Uterus (tissue), 4 donors: Measurements from ENCODE around the gene MAML2. TPM values are rescaled to one million over a fixed set of nuclear protein-coding genes. Genes with fewer than 3 reads are reported as not detected.

Source experiments
- DNase-seq, 2 donors: peaks; one replicate each; pipeline ENCODE4 v3.0.0-alpha.2; 2019 to 2020
- H3K27ac ChIP-seq, 2 donors: fragments of 200-600 bp; sonication (generic); 1 replicate in 1 of 2; 2 replicates in 1 of 2; pipeline ENCODE4 v1.5.1; 2016 to 2018
- H3K27me3 ChIP-seq, 2 donors: fragments of 200-600 bp; sonication (generic); one replicate each; pipeline ENCODE4 v1.5.1; 2018 to 2019; ENCODE audit warnings: control low read depth in 1 of 2
- H3K36me3 ChIP-seq, 2 donors: fragments of 200-600 bp; sonication (generic); one replicate each; pipeline ENCODE4 v1.5.1; 2019; ENCODE audit warnings: control low read depth in 1 of 2
- H3K4me1 ChIP-seq, 2 donors: fragments of 200-600 bp; sonication (generic); one replicate each; pipeline ENCODE4 v1.5.1; 2018 to 2019; ENCODE audit warnings: control low read depth in 1 of 2
- H3K4me3 ChIP-seq, 2 donors: fragments of 200-600 bp; sonication (generic); 1 replicate in 1 of 2; 2 replicates in 1 of 2; pipeline ENCODE4 v1.5.1; 2018 to 2019; ENCODE audit warnings: mild to moderate bottlenecking in 1 of 2
- H3K9me3 ChIP-seq, 2 donors: fragments of 200-600 bp; sonication (generic); one replicate each; pipeline ENCODE4 v1.5.1; 2019; ENCODE audit warnings: control low read depth in 1 of 2
- CTCF ChIP-seq, 4 experiments: fragments of 200-600 bp in 2 of 4; fragments of 450-650 bp in 2 of 4; sonication (generic) in 2 of 4; IDR thresholded peaks; one replicate each; pipeline ENCODE4 v1.5.1; 2016 to 2019; ENCODE audit warnings: antibody characterized with exemption in 4 of 4, mild to moderate bottlenecking in 2 of 4, moderate library complexity in 1 of 4
- POLR2A ChIP-seq, 2 donors: fragments of 450-650 bp; IDR thresholded peaks; one replicate each; pipeline ENCODE4 v1.6.1; 2016; ENCODE audit warnings: antibody characterized with exemption in 2 of 2, mild to moderate bottlenecking in 1 of 2, moderate library complexity in 1 of 2
- intact Hi-C: fragments of 100-400 bp; cut with DNase I; formaldehyde crosslinking; loops from one replicate; pipeline ENCODE4 v1.15.1; 2023; ENCODE audit warnings: low total_unique reads
- total RNA-seq, 4 donors: library from RNA; depleted of rRNA in 3 of 4; stranded (reverse); fragments of >200 nt in 3 of 4; gene quantifications; one replicate each; pipeline versions ENCODE4 v1.1.0 to v1.2.4, GENCODE V29; 2014 to 2023
- donor health status: DM: yes; HTN: yes; CAD: no.

Gene MAML2
- total RNA-seq, 4 donors from 2014 or later, result 8.2 to 35.9 (median 19.8) TPM

GRCh38 chr11:96033095-96033494 is 309.9 kb downstream of the MAML2 start:
- Histone ChIP-seq H3K36me3 (no peaks in the 10 kb centered on the region), H3K27ac (no peak overlapping the region), H3K9me3 (no peaks in the 10 kb centered on the region), H3K4me1 (no peaks in the 10 kb centered on the region), H3K27me3 (no peaks in the 10 kb centered on the region), H3K4me3 (no peak overlapping the region)
- TF ChIP-seq POLR2A (IDR thresholded peaks at IDR 0.05) (no peak), CTCF (IDR thresholded peaks at IDR 0.05) (no peak)
- intact Hi-C loops, result no loop called here
- DNase-seq, result no peak

- Histone ChIP-seq H3K27ac (no peak overlapping the region), H3K36me3 (no peaks in the 10 kb centered on the region), H3K4me1 (no peaks in the 10 kb centered on the region), H3K4me3 (no peak overlapping the region), H3K27me3 (no peaks in the 10 kb centered on the region), H3K9me3 (no peaks in the 10 kb centered on the region)
- intact Hi-C loops, result no loop called here
- TF ChIP-seq CTCF (IDR thresholded peaks at IDR 0.05) (no peak), POLR2A (IDR thresholded peaks at IDR 0.05) (no peak)
- no peak for DNase-seq
Measured at GRCh38 chr11:96028746-96029145, 314.2 kb downstream of the MAML2 start.

- Histone ChIP-seq H3K4me3 (no peak overlapping the region), H3K36me3 (no peaks in the 10 kb centered on the region), H3K9me3 (no peaks in the 10 kb centered on the region), H3K4me1 (no peaks in the 10 kb centered on the region), H3K27me3 (no peaks in the 10 kb centered on the region), H3K27ac (no peak overlapping the region)
- no peak for DNase-seq
- intact Hi-C loops, result no loop called here
- TF ChIP-seq POLR2A (IDR thresholded peaks at IDR 0.05) (no peak), CTCF (IDR thresholded peaks at IDR 0.05) (no peak)
Measured at GRCh38 chr11:96027021-96027420, 316.0 kb downstream of the MAML2 start.

GRCh38 chr11:96026310-96026709 is 316.7 kb downstream of the MAML2 start:
- no peaks in the 10 kb centered on the region for H3K4me1 ChIP-seq
- H3K36me3 ChIP-seq, result no peaks in the 10 kb centered on the region
- DNase-seq, result no peak
- H3K27ac ChIP-seq, result no peak overlapping the region
- no peaks in the 10 kb centered on the region for H3K27me3 ChIP-seq
- H3K4me3 ChIP-seq, result no peak overlapping the region
- H3K9me3 ChIP-seq, result no peaks in the 10 kb centered on the region
- TF ChIP-seq CTCF (IDR thresholded peaks at IDR 0.05), result no peak
- TF ChIP-seq POLR2A (IDR thresholded peaks at IDR 0.05), result no peak
- intact Hi-C loops, result no loop called here

GRCh38 chr11:96024666-96025065 is 318.3 kb downstream of the MAML2 start:
- Histone ChIP-seq H3K36me3 (no peaks in the 10 kb centered on the region), H3K9me3 (no peaks in the 10 kb centered on the region), H3K4me1 (no peaks in the 10 kb centered on the region), H3K4me3 (no peak overlapping the region), H3K27me3 (no peaks in the 10 kb centered on the region), H3K27ac (no peak overlapping the region)
- intact Hi-C loops, result no loop called here
- TF ChIP-seq POLR2A (IDR thresholded peaks at IDR 0.05) (no peak), CTCF (IDR thresholded peaks at IDR 0.05) (no peak)
- no peak for DNase-seq
